Prostate gland (tissue), 2 donors: Measurements from ENCODE around the gene ASCC3.
"Not testable (repeated sequence)": the region's sequence is repeated elsewhere in the genome, so short reads cannot be mapped to it uniquely, and the experiment has no call there.

Source experiments
- POLR2A ChIP-seq: fragments of 450-650 bp; IDR thresholded peaks from one replicate; pipeline ENCODE4 v1.6.1; 2016; ENCODE audit warnings: antibody characterized with exemption, mild to moderate bottlenecking
- POLR2AphosphoS5 ChIP-seq: sonication (generic); formaldehyde crosslinking; IDR thresholded peaks from one replicate; pipeline ENCODE4 v1.6.1; 2017; ENCODE audit warnings: antibody characterized with exemption
- TF ChIP-seq, protein P1 (sequence below), 4 experiments: fragments of 200-600 bp in 2 of 4; fragments of 450-650 bp in 2 of 4; sonication (generic) in 2 of 4; IDR thresholded peaks; 1 replicate in 3 of 4; 2 replicates in 1 of 4; pipeline ENCODE4 v1.5.1; 2016 to 2019; ENCODE audit warnings: antibody characterized with exemption in 4 of 4, mild to moderate bottlenecking in 2 of 4, moderate library complexity in 2 of 4

DNA sequence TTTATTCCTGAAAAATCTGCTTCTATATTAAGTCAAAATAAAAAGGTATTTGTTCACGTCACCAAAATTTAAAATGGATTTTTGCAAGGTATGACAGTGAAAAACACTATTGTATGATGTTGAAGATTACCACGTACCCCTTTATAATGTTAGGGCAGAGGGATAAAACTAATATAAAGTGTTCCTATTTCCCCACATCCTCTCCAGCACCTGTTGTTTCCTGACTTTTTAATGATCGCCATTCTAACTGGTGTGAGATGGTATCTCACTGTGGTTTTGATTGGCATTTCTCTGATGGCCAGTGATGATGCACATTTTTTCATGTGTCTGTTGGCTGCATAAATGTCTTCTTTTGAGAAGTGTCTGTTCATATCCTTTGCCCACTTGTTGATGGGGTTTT is 240.0 kb downstream of the ASCC3 start:
- TF ChIP-seq, protein P1, sequence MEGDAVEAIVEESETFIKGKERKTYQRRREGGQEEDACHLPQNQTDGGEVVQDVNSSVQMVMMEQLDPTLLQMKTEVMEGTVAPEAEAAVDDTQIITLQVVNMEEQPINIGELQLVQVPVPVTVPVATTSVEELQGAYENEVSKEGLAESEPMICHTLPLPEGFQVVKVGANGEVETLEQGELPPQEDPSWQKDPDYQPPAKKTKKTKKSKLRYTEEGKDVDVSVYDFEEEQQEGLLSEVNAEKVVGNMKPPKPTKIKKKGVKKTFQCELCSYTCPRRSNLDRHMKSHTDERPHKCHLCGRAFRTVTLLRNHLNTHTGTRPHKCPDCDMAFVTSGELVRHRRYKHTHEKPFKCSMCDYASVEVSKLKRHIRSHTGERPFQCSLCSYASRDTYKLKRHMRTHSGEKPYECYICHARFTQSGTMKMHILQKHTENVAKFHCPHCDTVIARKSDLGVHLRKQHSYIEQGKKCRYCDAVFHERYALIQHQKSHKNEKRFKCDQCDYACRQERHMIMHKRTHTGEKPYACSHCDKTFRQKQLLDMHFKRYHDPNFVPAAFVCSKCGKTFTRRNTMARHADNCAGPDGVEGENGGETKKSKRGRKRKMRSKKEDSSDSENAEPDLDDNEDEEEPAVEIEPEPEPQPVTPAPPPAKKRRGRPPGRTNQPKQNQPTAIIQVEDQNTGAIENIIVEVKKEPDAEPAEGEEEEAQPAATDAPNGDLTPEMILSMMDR (IDR thresholded peaks at IDR 0.05): not testable (repeated sequence)
- TF ChIP-seq POLR2AphosphoS5, POLR2A: not testable (repeated sequence)
